GM12873 (cell line): ENCODE data around the gene SENP6.

Source experiments
- TF ChIP-seq, protein P1 (sequence below): IDR thresholded peaks from 2 replicates; pipeline ENCODE4 v1.5.1; 2012; ENCODE audit warnings: low read depth, mild to moderate bottlenecking, moderate library complexity, low read length, control low read depth; ENCODE audit not compliant: insufficient read depth; ENCODE audit errors: missing control alignments

SENP6 gene

DNA sequence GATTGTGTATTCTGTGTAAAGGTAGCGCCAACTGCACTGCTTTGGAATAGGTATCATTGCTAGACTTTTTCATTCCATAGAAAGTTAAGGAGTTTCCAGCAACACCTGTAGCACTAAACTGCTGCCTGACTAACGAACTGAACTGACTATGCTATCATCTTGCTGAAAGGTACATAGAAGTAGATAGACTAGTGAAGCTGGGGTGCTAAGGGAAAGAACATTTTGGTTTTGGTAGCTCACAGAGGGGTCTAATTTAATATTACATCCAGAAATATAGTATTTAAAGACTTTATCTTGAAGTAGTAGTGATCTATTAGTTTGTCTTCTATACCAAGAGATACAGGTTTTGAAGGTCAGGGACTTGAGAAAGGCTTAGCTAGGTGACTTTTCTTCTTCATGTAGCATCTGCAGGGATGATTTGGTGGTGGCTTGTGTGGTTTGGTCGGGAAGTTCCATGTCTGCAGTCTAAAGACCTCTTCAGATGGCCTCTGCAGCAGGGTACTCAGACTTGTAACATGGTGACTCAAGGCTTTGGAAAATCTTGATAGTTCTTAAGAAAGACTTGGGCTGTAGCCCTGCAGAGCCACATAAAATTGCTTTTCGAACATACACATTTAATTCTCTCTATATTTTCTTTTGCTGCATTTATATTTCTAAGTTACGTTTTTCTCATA lies 10.2 kb downstream of the SENP6 start:
- TF ChIP-seq, protein P1, sequence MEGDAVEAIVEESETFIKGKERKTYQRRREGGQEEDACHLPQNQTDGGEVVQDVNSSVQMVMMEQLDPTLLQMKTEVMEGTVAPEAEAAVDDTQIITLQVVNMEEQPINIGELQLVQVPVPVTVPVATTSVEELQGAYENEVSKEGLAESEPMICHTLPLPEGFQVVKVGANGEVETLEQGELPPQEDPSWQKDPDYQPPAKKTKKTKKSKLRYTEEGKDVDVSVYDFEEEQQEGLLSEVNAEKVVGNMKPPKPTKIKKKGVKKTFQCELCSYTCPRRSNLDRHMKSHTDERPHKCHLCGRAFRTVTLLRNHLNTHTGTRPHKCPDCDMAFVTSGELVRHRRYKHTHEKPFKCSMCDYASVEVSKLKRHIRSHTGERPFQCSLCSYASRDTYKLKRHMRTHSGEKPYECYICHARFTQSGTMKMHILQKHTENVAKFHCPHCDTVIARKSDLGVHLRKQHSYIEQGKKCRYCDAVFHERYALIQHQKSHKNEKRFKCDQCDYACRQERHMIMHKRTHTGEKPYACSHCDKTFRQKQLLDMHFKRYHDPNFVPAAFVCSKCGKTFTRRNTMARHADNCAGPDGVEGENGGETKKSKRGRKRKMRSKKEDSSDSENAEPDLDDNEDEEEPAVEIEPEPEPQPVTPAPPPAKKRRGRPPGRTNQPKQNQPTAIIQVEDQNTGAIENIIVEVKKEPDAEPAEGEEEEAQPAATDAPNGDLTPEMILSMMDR, result no peak

DNA sequence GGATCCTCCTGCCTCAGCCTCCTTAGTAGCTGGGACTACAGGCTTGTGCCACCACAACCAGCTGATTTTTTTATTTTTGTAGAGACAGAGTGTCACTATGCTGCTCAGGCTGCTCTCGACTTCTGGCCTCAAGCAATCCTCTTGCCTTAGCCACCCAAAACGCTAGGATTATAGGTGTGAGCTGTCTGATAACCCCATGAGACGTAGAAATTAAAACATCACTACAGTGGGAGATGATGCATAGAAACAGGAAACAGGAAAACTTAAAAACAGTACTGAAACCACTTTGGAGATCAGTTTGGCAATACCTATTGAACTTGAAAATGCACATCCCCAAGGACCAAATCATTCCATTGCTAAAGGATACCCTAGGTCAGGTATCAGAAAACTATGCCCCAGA lies 10.8 kb downstream of the SENP6 start:
- TF ChIP-seq, protein P1, result no peak

DNA sequence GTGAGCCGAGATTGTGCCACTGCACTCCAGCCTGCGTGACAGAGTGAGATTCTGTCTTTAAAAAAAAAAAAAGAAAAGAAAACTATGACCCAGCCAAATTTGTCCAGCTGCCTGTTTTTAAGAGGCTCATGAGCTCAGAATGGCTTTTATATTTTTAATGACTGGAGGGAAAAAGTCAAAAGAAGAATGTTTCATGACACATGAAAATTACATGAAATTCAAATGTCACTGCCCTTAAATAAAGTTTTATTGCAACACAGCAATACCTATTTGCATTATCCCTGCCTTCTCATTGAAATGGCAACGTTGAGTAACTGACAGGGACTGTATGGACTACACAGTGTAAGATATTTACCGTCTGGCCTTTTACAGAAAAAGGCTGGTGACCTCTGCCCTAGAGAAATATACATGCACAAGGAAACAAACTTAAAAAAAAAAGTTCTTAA lies 11.4 kb downstream of the SENP6 start:
- TF ChIP-seq, protein P1, result no peak

DNA sequence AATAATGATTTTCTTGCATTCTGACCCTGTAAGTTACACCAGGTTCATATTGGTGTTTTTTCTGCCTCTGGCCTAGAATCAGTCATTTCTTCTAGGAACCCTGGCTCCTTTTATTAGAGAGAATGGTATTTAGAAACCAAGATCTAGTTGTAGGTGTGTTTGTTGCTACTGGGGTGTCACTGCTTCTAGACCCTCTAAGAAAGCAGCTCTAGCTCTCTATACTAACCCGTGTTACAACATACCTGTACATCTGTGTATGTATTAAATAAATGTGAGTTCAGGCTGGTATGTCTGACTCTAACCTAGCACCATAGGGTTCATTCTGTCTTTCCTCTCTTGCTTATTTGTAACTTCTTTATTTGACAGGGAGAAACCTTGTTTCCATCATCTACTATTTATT lies 16.8 kb downstream of the SENP6 start:
- TF ChIP-seq, protein P1, result no peak

DNA sequence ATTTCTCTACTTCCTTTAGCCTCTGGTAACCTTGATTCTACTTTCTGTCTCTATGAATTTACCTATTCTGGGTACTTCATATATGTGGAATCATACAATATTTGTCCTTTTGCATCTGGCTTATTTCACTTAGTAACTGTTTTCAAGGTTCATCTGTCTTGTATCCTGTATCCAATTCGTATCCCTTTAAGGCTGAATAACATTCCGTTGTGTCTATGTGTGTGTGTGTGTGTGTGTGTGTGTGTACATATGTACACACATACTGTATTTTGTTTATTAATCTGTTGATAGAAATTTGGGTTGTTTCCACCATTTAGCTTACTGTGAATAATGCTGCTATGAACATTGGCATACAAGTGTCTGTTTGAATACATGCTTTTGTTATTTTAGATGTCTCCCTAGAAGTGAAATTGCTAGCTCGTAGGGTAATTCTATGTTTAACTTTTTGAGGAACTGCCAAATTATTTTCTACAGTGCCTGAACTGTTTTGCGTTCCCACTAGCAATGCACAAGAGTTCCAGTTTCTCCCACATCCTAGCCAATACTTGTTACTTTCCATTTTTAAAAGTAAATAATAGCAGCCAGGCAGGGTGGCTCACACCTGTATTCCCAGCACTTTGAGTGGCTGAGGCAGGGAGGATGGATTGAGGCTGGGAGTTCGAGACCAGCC lies 17.7 kb downstream of the SENP6 start:
- TF ChIP-seq, protein P1, result no peak

DNA sequence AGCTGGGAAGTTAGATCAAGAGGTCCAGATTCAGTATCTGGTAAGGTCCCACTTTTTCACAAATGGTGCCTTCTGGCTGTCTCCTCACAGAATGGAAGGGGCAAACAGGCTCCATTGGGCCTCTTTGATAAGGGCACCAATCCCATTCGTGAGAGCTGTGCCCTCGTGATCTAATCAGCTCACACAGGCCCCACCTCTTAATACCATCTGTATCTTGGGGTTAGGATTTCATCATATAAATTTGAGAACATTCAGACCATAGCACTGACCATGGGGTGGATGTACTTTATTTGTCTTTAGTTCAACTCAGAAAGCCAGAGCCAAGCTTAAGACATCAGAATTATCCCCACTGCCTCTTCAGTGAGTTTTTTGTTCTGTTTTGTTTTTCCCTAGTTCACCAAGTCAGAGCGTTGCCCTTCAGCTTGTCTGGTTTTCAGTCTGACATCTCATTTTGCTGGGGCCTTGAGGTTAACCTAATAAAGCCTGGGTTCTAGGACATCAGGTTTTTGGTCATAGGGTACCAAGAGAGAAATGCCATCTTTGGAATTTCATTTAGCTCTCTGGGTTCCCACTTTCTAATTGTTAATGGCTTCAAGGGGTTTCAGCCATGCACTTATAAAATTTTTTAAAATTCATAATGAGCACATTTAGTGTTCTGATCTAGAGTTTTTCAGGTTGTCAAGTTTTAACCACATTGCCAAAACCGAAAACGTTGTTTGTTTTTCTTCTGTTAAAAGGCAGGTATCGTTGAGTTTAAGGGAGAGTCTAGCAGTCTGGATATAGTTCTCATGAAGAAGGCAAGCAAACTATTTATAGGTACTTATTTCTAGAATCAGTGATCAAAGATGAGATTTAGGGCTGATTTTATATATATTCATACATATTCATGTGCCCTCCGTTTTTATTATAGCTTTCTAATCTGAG lies 19.0 kb downstream of the SENP6 start:
- TF ChIP-seq, protein P1, result no peak

DNA sequence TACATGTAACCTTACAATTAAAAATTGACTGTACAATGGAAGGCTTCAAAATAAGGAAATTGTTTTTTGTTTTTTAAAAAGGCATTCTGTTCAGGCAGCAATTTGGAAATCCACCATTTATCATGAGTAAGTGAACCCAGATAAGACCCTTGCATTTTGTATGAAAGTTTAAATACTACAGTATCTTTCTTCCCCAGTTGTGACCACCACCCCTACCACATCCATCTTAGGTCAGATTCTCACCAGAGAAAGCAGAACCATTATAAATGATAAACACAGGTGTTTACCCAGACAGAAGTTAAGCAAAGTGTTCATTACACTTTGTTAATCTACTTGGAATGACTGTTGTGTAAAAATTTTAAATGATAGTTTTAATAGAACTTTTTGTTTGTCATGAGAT lies 20.2 kb downstream of the SENP6 start:
- TF ChIP-seq, protein P1, result no peak
